K562 (cell line): ENCODE measurements around the gene FEN1. TPM values are rescaled to one million over a fixed set of nuclear protein-coding genes. Genes with fewer than 3 reads are reported as not detected.

Source experiments
- ARNT ChIP-seq, 2 experiments: fragments of 450-650 bp; IDR thresholded peaks; 2 replicates each; pipeline ENCODE4 v1.6.1; 2016; ENCODE audit warnings: mild to moderate bottlenecking in 1 of 2
- ETV1 ChIP-seq: fragments of 450-650 bp; conservative IDR thresholded peaks from 2 replicates; pipeline ENCODE4 v1.6.1; 2016; ENCODE audit warnings: missing genetic modification characterization, control low read depth, low read depth, missing compliant biosample characterization
- ETV5 ChIP-seq: sonication (generic); formaldehyde crosslinking; IDR thresholded peaks from 2 replicates; pipeline ENCODE4 v1.4.0; 2020; ENCODE audit warnings: low read depth, mild to moderate bottlenecking, missing genetic modification reagents
- HDAC1 ChIP-seq, 2 experiments: fragments of 450-650 bp; IDR thresholded peaks; 2 replicates each; pipeline ENCODE4 v1.6.1; 2016 to 2017; ENCODE audit warnings: inconsistent platforms in 1 of 2, mild to moderate bottlenecking in 1 of 2, moderate library complexity in 1 of 2
- KDM5B ChIP-seq: fragments of 200-600 bp; sonication (generic); IDR thresholded peaks from 2 replicates; pipeline ENCODE4 v1.6.1; 2012; ENCODE audit warnings: low read depth, mild to moderate bottlenecking, moderate library complexity, low read length, control low read depth, inconsistent platforms; ENCODE audit not compliant: insufficient replicate concordance
- YY1 ChIP-seq, 3 experiments: IDR thresholded peaks; 2 replicates each; pipeline ENCODE4 v1.6.1; 2011; ENCODE audit warnings: low read length in 2 of 3, mild to moderate bottlenecking in 2 of 3, moderate library complexity in 2 of 3, borderline replicate concordance in 1 of 3, control low read depth in 1 of 3, low read depth in 1 of 3; ENCODE audit not compliant: insufficient read depth in 3 of 3, insufficient replicate concordance in 2 of 3, control insufficient read depth in 1 of 3, insufficient read length in 1 of 3; ENCODE audit errors: extremely low read depth in 1 of 3
- polyA plus RNA-seq, 8 experiments: library from polyadenylated mRNA; depleted of rRNA in 4 of 8; stranded (reverse) in 5 of 8; unstranded in 3 of 8; fragments of >200 nt; fragmentation: Nextera tagmentation in 2 of 8; fragmentation: Illumina TruSeq in 1 of 8; extraction: Ambion mirVana in 2 of 8; extraction: Trizol in 1 of 8; gene quantifications; 2 replicates each; pipeline versions ENCODE4 v1.2.1 to v1.2.3, GENCODE V29; 2011 to 2014; ENCODE audit warnings: inconsistent platforms in 1 of 8, missing spikeins in 1 of 8
- total RNA-seq, 7 experiments: library from RNA; depleted of rRNA in 6 of 7; stranded (reverse); fragments of >200 nt in 6 of 7; fragmentation: Illumina TruSeq in 2 of 7; extraction: Trizol in 2 of 7; gene quantifications; 2 replicates each; pipeline versions ENCODE4 v1.2.1 to v1.2.3, GENCODE V29; 2011 to 2021; ENCODE audit warnings: low replicate concordance in 1 of 7

The FEN1 gene
- total and polyA plus RNA-seq, 9 of the 15 experiments (the other 6 are each of a cell fraction or from before 2014, with no cell fraction given), result 58.1 to 156 (median 137) TPM

GRCh38 chr11:61815790-61816735, 23.4 kb downstream of the FEN1 start (continued):
- peak; percentile 66 for TF ChIP-seq ETV1 (tag)
- peak; percentile 33 for TF ChIP-seq KDM5B
- TF ChIP-seq YY1 (IDR thresholded peaks at IDR 0.05; ENCODE audit: borderline replicate concordance in 1 of 3, control insufficient read depth in 1 of 3, extremely low read depth in 1 of 3, insufficient read depth in 3 of 3, insufficient read length in 1 of 3, insufficient replicate concordance in 2 of 3, low read depth in 1 of 3, low read length in 2 of 3), result peak in 1 of 3 experiments; percentile 42
- peak; percentile 55 for TF ChIP-seq ETV5 (CRISPR knock-in tag)
- 0 out of 4 replicates have a peak, but pooled peaks of 1 of the 2 experiments have one; percentile 40 for TF ChIP-seq ARNT (IDR thresholded peaks at IDR 0.05)
- TF ChIP-seq HDAC1 (IDR thresholded peaks at IDR 0.05), result peak in 1 of 2 experiments; percentile 45; a peak in 1 of 4 replicates
